K562 (cell line): ENCODE results near the gene OR2V1. TPM values are rescaled to one million over a fixed set of nuclear protein-coding genes. Genes with fewer than 3 reads are reported as not detected.

Experiments used
- CBFA2T2 ChIP-seq: fragments of 450-650 bp; conservative IDR thresholded peaks from 2 replicates; pipeline ENCODE4 v1.6.1; 2017; ENCODE audit warnings: mild to moderate bottlenecking
- CTCFL ChIP-seq: IDR thresholded peaks from 2 replicates; pipeline ENCODE4 v1.6.1; 2011; ENCODE audit warnings: borderline replicate concordance, low read depth, mild to moderate bottlenecking, moderate library complexity, low read length; ENCODE audit not compliant: insufficient read depth, poor library complexity, severe bottlenecking
- CXXC5 ChIP-seq: fragments of 250-450 bp; sonication (Bioruptor Pico); IDR thresholded peaks from 2 replicates; pipeline ENCODE4 v1.8.0; 2022; ENCODE audit warnings: inconsistent platforms, mild to moderate bottlenecking, moderate library complexity
- FOXA1 ChIP-seq: fragments of 450-650 bp; IDR thresholded peaks from 2 replicates; pipeline ENCODE4 v1.6.1; 2016; ENCODE audit warnings: mild to moderate bottlenecking, borderline replicate concordance
- HLTF ChIP-seq: fragments of 450-650 bp; IDR thresholded peaks from 2 replicates; pipeline ENCODE4 v1.6.1; 2016
- KDM5B ChIP-seq: fragments of 200-600 bp; sonication (generic); IDR thresholded peaks from 2 replicates; pipeline ENCODE4 v1.6.1; 2012; ENCODE audit warnings: low read depth, mild to moderate bottlenecking, moderate library complexity, low read length, control low read depth, inconsistent platforms; ENCODE audit not compliant: insufficient replicate concordance
- PBX2 ChIP-seq, 2 experiments: IDR thresholded peaks in 1 of 2; conservative IDR thresholded peaks in 1 of 2; 2 replicates each; pipeline ENCODE4 v1.6.1; 2016; ENCODE audit warnings: low read depth in 2 of 2, mild to moderate bottlenecking in 1 of 2, missing compliant biosample characterization in 1 of 2, missing genetic modification characterization in 1 of 2, moderate library complexity in 1 of 2
- PPARD ChIP-seq: fragments of 250-450 bp; sonication (Bioruptor Pico); IDR thresholded peaks from 2 replicates; pipeline ENCODE4 v1.8.0; 2022; ENCODE audit warnings: inconsistent platforms, mild to moderate bottlenecking, moderate library complexity
- PTRF ChIP-seq: fragments of 450-650 bp; IDR thresholded peaks from 2 replicates; pipeline ENCODE4 v1.6.1; 2016; ENCODE audit warnings: mild to moderate bottlenecking, missing genetic modification characterization, missing compliant biosample characterization
- RFX7 ChIP-seq: fragments of 250-450 bp; sonication (Bioruptor Pico); IDR thresholded peaks from 2 replicates; pipeline ENCODE4 v1.5.1; 2021; ENCODE audit warnings: mild to moderate bottlenecking
- RREB1 ChIP-seq: fragments of 250-450 bp; sonication (Bioruptor Pico); IDR thresholded peaks from 2 replicates; pipeline ENCODE4 v1.4.0; 2020
- TAF9B ChIP-seq: fragments of 450-650 bp; IDR thresholded peaks from 2 replicates; pipeline ENCODE4 v1.6.1; 2018; ENCODE audit warnings: mild to moderate bottlenecking; ENCODE audit not compliant: partially characterized antibody
- ZNF274 ChIP-seq: IDR thresholded peaks from 2 replicates; pipeline ENCODE4 v1.6.1; 2011; ENCODE audit warnings: low read depth, mild to moderate bottlenecking, low read length, moderate library complexity, borderline replicate concordance
- ZNF449 ChIP-seq: fragments of 250-450 bp; sonication (Bioruptor Pico); IDR thresholded peaks from 2 replicates; pipeline ENCODE4 v1.8.0; 2022; ENCODE audit warnings: moderate library complexity, mild to moderate bottlenecking, inconsistent platforms
- ZNF717 ChIP-seq: fragments of 250-450 bp; sonication (Bioruptor Pico); IDR thresholded peaks from 2 replicates; pipeline ENCODE4 v1.5.0; 2021
- polyA plus RNA-seq, 8 experiments: library from polyadenylated mRNA; depleted of rRNA in 4 of 8; stranded (reverse) in 5 of 8; unstranded in 3 of 8; fragments of >200 nt; fragmentation: Nextera tagmentation in 2 of 8; fragmentation: Illumina TruSeq in 1 of 8; extraction: Ambion mirVana in 2 of 8; extraction: Trizol in 1 of 8; gene quantifications; 2 replicates each; pipeline versions ENCODE4 v1.2.1 to v1.2.3, GENCODE V29; 2011 to 2014; ENCODE audit warnings: inconsistent platforms in 1 of 8, missing spikeins in 1 of 8
- total RNA-seq, 7 experiments: library from RNA; depleted of rRNA in 6 of 7; stranded (reverse); fragments of >200 nt in 6 of 7; fragmentation: Illumina TruSeq in 2 of 7; extraction: Trizol in 2 of 7; gene quantifications; 2 replicates each; pipeline versions ENCODE4 v1.2.1 to v1.2.3, GENCODE V29; 2011 to 2021; ENCODE audit warnings: low replicate concordance in 1 of 7

Gene OR2V1
- total and polyA plus RNA-seq, 9 of the 15 experiments (the other 6 are each of a cell fraction or from before 2014, with no cell fraction given), result 0.04 to 0.28 (median 0.15) TPM; not detected in 5

GRCh38 chr5:181133610-181134231 is 2.8 kb upstream of the OR2V1 start (continued):
- TF ChIP-seq ZNF449 (CRISPR knock-in tag) (no peak), PPARD (CRISPR knock-in tag) (no peak), TAF9B (no peak), PBX2 (CRISPR knock-in tag; IDR thresholded peaks at IDR 0.05; ENCODE audit: low read depth) (no peak), PBX2 (tag; conservative IDR thresholded peaks at IDR 0.05; ENCODE audit: low read depth) (no peak; the same call in 1 of the 2 replicates), CXXC5 (no peak), ZNF274 (no peak), RFX7 (no peak), ZNF717 (CRISPR knock-in tag) (no peak), CTCFL (no peak), HLTF (no peak), PTRF (tag) (no peak), FOXA1 (no peak), KDM5B (no peak), RREB1 (CRISPR knock-in tag) (no peak), CBFA2T2 (no peak)
